GDM1 (cell line): ENCODE data around the gene SYTL3.
"Not testable (repeated sequence)": the region's sequence is repeated elsewhere in the genome, so short reads cannot be mapped to it uniquely, and the experiment has no call there.

Source experiments
- DNase-seq: peaks from one replicate; lab custom pipeline; 2025; lab: John Stamatoyannopoulos, UW

The SYTL3 gene

GRCh38 chr6:158663625-158664165, 13.8 kb downstream of the SYTL3 start:
- no peak for DNase-seq

DNA sequence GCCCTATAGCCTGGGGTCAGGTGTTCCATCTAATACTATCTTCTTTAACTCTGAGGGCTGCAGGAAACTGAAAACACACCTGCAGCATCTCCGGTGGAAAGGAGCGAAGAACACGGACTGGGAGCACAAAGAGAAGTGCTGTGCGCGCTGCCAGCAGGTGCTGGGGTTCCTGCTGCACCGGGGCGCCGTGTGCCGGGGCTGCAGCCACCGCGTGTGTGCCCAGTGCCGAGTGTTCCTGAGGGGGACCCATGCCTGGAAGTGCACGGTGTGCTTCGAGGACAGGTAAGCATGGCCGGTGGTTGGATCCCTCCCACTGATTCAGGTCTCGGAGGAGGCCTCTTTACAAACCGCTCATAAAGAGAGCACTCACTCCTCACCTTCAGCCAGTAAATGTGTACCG, 15.5 kb downstream of the SYTL3 start:
- no peak for DNase-seq

GRCh38 chr6:158666628-158667359, 16.9 kb downstream of the SYTL3 start:
- no peak for DNase-seq

DNA sequence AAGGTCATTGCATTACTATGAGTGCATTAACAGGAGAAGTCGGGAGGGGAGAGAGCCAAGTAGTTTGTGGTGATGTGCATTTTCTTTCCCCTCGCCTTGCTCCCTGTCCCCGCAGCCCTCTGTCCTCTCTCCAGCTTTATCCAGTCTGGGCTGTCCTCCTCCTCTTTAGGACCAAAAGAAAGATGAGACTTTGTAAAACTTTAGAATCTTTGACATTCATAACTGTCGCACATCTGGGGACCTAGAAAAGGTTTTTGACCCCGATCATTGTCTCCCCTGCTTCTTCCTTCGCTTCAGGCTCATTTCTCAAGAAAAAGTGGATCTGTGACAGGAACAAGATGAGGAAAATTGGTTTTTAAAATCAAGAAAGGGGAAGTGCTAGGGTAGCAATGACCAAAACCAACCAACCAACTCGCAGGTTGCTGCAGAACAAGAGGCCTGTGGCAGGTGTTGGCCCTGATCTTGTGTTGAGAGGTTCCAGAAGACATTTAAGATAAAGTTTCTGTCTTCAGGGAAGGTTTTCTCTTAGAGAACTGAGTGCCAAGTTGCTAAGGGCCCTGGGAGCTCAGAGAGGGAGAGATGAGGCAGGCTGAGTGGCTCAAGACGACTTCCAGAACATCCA, 17.6 kb downstream of the SYTL3 start:
- DNase-seq: no peak

DNA sequence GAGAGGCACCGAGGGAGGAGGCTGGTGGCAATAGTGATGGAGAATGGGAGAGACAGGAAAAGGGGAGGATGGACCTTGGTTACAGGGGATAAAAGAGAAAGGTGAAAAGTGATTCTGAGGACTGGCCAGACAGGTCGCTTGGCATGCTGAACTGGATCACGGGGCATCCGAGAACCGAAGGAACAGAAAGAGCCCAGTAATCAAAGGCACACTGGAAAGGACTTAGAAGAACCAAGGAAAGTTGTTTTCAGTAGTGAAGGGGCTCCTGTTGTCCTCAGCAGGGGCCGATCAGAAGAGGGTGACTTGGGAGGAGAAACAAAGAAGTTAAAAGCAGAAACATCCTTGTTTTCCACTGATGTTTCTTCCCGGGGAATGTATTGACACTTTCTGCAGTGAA, 18.9 kb downstream of the SYTL3 start:
- no peak for DNase-seq

DNA sequence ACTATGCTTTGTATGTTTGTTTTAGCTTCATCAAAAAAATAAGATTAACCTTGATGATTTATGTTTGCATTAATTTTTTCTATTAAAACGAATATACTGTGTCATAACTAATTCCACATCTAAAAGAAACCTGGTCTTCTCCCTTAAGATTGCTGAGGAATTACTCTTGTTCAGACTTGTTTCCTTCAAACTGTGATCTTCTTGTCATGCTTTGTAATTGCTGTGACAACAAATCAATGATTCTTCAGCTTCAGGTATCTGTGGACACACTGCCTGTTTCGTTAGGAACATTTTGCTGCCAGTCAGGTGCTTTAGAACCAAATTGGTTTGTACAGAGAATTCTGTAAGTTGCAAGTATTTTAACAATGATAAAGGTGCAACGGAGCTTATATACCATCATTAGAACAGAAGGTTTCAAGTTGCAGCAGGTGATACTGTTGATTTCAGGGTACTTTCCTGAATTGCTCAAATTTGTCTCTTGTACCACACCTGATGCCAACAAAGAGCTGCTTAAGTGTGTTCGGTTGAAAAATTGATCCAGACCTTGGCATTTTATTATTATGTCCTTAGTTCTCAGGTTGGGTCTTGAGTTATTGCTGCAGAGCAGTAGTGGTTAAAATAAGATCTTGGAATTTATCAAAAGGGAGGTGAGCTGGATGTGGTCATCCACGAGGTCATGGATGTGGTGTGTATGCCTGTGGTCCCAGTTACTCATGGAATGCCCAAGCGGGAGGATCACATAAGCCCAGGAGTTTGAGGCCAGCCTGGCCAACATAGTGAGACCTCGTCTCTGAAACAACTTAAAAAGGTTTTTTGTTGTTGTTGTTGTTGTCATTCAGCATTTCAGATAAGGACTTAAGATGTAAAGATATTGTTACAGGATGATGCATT, 19.5 kb downstream of the SYTL3 start:
- DNase-seq: no peak

DNA sequence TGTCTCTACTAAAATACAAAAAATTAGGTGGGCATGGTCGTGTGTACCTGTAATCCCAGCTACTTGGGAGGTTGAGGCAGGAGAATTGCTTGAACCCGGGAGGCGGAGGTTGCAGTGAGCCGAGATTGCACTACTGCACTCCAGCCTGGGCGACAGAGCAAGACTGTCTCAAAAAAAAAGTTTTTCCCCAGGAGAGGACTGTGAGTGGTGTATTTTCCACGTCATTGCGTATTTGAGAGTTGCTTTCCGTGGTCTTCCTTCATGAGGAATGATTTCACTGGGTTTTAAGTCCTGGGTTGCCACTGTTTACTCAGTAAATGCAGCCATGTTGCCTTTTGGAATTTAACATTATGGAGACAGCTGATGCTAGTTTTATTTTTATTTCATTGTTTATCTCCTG, 22.3 kb downstream of the SYTL3 start:
- not testable (repeated sequence) for DNase-seq

DNA sequence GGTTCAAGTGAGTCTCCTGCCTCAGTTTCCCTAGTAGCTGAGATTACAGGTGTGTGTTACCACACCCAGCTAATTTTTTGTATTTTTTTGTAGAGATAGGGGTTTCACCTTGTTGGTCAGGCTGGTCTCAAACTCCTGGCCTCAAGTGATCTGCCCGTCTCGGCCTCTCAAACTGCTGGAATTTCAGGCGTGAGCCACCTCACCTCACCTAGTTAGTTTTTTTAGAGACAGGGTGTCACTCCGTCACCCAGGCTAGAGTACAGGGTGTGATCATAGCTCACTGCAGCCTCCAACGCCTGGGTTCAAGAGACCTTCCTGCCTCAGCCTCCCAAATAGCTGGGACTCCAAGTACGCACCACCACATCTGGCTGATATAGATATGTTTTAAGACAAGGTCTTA, 22.9 kb downstream of the SYTL3 start:
- no peak for DNase-seq

DNA sequence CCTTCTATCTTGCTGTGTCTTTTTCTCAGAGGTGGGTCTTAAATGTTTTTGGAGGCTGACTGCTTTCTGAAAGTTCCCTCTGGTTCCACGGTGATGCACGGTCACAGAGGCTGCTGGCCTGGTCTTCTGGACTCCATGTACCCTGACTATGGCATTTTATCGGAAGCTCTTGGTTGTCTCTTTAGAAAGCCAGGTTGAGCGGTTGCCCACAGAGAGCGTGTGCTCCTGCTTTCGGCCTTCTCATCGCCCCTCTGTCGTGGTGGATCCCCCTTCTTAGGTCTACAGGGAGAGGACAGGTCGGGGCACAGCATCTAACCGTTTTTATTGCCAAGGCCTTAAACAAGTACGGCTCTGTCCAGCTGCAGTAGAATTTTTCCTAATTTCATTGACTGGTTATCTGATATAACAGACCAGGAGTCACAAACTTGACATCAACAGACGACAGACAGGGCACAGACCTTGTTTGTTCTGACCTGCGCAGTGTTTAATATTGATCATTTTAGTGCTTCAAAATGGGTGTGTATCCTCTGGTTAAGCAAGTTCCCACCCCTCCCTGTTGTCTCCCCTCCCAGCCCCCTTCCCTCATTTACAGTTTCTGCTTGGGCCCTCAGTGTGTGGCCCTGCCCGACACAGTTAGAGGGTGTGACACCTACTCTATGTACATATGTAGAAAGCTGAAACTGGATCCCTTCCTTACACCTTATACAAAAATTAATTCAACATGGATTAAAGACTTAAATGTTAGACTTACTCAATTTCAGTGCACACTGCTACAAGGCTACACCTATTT, 24.7 kb downstream of the SYTL3 start:
- no peak for DNase-seq

- not testable (repeated sequence) for DNase-seq
These were observed 27.2 kb downstream of the SYTL3 start for GRCh38 chr6:158677094-158677493.

- DNase-seq: no peak
These were observed 28.2 kb downstream of the SYTL3 start for GRCh38 chr6:158677906-158678578.

DNA sequence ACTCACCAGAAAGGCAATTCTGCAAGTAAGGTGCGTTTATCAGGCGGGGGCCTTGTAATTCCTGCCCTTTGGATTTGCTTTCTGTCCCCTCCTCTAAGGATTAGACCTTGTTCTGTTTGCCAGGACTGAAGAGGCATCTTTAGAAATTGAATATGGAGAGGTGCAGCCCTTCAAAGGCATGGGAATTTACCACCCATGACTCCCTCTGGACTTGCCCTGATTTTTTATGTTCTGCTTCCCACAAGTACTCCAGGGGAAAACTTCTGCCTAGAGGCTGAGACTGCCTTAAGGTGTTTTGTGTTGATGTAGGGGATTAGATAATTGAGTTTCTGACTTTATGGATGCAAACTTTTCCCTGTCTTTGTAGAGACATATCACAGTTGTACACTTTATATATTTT, 30.2 kb downstream of the SYTL3 start:
- DNase-seq: no peak

DNA sequence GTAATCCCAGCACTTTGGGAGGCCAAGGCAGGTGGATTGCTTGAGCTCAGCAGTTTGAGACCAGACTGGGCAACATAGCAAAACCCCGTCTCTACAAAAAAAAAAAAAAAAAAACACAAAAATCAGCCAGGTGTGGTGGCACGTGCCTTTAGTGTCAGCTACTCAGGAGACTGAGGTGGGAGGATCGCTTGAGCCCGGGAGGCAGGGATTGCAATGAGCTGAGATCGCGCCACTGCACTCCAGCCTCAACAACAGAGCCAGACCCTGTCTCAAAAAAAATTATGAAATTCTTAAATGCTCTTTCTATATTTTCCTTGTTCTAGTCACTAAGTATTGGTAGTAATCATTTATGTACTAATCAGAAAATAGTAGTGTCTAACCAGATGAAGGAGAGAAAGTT, 30.6 kb downstream of the SYTL3 start:
- no peak for DNase-seq

DNA sequence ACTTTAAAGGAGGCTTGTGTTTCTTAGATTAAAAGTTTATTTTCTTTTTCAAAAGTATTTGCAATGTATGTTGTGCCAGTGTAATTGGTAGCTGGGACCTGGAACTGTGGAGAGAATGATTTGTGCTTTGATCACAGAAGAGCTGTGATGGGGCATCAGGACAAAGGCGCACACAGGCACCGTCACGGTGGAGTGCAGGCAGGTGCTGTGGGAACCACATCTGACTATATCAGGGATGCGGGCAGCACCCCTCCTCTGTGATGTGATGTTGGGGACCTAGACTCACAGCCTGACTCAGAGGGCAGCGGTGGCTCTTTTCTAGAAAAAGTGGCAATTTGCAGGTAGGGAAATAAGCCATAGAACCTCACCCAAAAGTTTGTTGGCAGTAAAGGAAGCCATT, 34.5 kb downstream of the SYTL3 start:
- no peak for DNase-seq

GRCh38 chr6:158684745-158685324, 35.0 kb downstream of the SYTL3 start:
- no peak for DNase-seq

DNA sequence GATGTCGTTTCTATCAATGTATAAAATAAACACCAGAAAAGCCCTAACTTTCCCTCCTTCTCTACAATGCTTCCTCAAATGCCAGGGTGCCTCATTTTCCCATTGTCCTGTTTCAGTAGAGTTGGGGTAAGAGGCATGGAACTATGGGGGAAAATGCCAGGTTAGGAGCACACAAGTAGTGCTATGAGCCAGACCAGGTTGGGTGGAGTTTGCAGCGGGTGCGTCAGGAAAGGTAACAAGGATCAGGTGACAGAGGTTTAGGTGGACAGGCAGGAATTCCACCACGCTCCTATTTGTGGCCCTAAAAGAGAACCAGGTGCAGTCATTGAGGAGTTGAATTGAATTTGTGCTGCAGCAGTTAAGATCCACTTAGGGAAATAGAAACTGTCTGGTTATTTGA, 36.5 kb downstream of the SYTL3 start:
- DNase-seq: no peak

GRCh38 chr6:158686791-158687381, 37.0 kb downstream of the SYTL3 start:
- DNase-seq: peak; percentile 49

DNA sequence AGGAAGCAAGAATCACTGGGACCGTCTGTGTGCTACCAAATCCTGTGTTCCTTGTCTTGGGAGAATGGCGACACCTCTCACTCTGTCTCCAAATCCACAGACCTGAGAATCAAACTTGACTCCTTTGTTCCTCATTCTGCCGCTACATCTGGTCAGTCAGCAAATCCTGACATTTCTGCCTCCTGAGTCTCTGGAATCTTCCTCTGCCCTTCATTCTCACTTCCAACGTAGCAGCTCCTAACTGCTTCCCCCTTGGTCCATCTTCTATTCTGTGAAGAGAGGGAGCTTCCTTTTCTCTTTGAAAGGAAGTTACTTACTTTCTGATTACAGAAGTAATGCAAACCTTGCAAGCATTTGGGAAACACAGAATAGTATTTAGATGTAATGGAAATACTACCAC, 37.7 kb downstream of the SYTL3 start:
- DNase-seq: no peak

DNA sequence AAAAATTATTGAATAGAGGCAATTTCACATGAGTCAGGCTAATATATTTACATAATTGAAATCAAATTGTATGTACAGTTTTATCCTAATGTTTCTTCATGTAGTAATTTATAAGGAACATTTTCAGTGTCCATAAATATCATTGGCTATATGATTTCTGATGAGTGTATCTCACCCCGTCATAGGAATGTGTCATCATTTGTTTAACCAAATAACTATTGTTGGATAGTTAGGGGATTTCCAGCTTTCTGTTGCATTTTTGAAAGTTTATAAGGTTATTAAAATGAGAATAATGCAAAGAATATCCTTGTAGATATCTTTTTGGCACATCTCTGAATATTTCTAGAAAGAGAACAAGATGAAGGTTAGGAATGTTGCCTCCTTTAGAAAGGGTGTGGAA, 39.0 kb downstream of the SYTL3 start:
- no peak for DNase-seq

DNA sequence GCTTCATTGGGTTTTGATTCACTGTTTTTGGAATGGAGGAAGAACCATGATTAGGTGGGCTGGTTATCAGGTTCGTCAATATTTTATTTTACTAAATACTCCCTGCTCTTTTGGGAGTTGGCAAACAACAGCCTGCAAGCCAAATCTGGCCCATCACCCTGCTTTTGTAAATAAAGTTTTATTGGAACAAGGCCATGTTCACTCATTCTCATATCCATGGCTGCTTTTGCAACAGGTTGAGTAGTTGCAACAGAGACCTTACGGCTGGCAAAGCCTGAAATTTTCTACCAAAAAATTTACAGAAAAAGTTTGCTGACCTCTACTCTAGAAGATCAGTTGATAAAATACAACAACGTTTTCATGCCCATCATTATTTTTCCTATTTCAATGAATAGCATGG, 45.1 kb downstream of the SYTL3 start:
- DNase-seq: no peak

- no peak for DNase-seq
These were observed 48.0 kb downstream of the SYTL3 start for GRCh38 chr6:158697811-158698210.
